IMR-90 (cell line): ENCODE results near the gene HOXB8. TPM values are rescaled to one million over a fixed set of nuclear protein-coding genes. Genes with fewer than 3 reads are reported as not detected.
A peak's percentile ranks its signal among the peaks of the same experiment; 100 is the strongest.

ENCODE experiments used
- ATAC-seq: fragments of 200-7000 bp; cut with Tn5 transposase; 2 replicates; pipeline ENCODE4 v1.9.1; 2020; ENCODE audit warnings: low read depth, mild to moderate bottlenecking, moderate library complexity
- BruUV-seq: library from RNA; stranded (reverse); fragments of 400-500 nt; replicated peaks from 2 replicates; lab custom pipeline; 2021; lab: Mats Ljungman, UMichigan
- CTCF ChIA-PET: fragments of 300-600 bp; formaldehyde crosslinking; extraction: SDS; loops from one replicate; lab custom pipeline; 2021; ENCODE audit warnings: antibody characterized with exemption; lab: Yijun Ruan, JAX
- POLR2A ChIA-PET: fragments of 300-600 bp; sonication (Branson Sonifier 250); formaldehyde crosslinking; loops from one replicate; lab custom pipeline; 2022; ENCODE audit warnings: antibody characterized with exemption; ENCODE audit not compliant: unreplicated experiment; lab: Charles Lee
- DNase-seq: peaks from one replicate; pipeline ENCODE4 v3.0.0; 2013
- H2AFZ ChIP-seq: replicated peaks from 2 replicates; pipeline ENCODE3; 2013; ENCODE audit warnings: low read length, mild to moderate bottlenecking; ENCODE audit not compliant: poor library complexity
- H2AK5ac ChIP-seq: 2 replicates; pipeline ENCODE4 v1.6.1; 2013; ENCODE audit warnings: low read depth, low read length, inconsistent platforms
- H2AK9ac ChIP-seq: replicated peaks from 2 replicates; pipeline ENCODE3; 2013; ENCODE audit warnings: mild to moderate bottlenecking, low read depth, low read length, moderate library complexity; ENCODE audit not compliant: poor library complexity
- H2BK120ac ChIP-seq: 2 replicates; pipeline ENCODE4 v1.6.1; 2013; ENCODE audit warnings: low read depth, low read length, inconsistent platforms
- H2BK15ac ChIP-seq: 3 replicates; pipeline ENCODE4 v1.6.1; 2013; ENCODE audit warnings: low read depth, low read length, inconsistent platforms
- H2BK20ac ChIP-seq: 2 replicates; pipeline ENCODE4 v1.6.1; 2013; ENCODE audit warnings: low read depth, mild to moderate bottlenecking, inconsistent platforms, low read length, moderate library complexity
- H2BK5ac ChIP-seq: 2 replicates; pipeline ENCODE4 v1.6.1; 2013; ENCODE audit warnings: mild to moderate bottlenecking, low read depth, low read length, inconsistent platforms; ENCODE audit not compliant: poor library complexity, severe bottlenecking
- H3K14ac ChIP-seq: replicated peaks from 2 replicates; pipeline ENCODE4 v1.6.1; 2013; ENCODE audit warnings: low read depth, low read length, inconsistent platforms
- H3K18ac ChIP-seq: 2 replicates; pipeline ENCODE4 v1.6.1; 2013; ENCODE audit warnings: low read depth, low read length, control low read depth
- H3K23ac ChIP-seq: 2 replicates; pipeline ENCODE4 v1.6.1; 2013; ENCODE audit warnings: low read depth, low read length, inconsistent platforms
- H3K27ac ChIP-seq: 2 replicates; pipeline ENCODE4 v1.5.1; 2013; ENCODE audit warnings: mild to moderate bottlenecking, control low read depth, low read length; ENCODE audit not compliant: insufficient read depth
- H3K27me3 ChIP-seq: 2 replicates; pipeline ENCODE4 v1.6.1; 2013; ENCODE audit warnings: low read length; ENCODE audit not compliant: control insufficient read depth, insufficient read depth
- H3K36me3 ChIP-seq: 2 replicates; pipeline ENCODE4 v1.6.1; 2013; ENCODE audit warnings: low read length, mixed read lengths; ENCODE audit not compliant: control insufficient read depth, insufficient read depth
- H3K4ac ChIP-seq: 2 replicates; pipeline ENCODE4 v1.6.1; 2013; ENCODE audit warnings: low read depth, low read length, inconsistent platforms
- H3K4me1 ChIP-seq: 2 replicates; pipeline ENCODE4 v1.6.1; 2013; ENCODE audit warnings: low read length, mixed read lengths; ENCODE audit not compliant: control insufficient read depth, insufficient read depth
- H3K4me2 ChIP-seq: 2 replicates; pipeline ENCODE4 v1.6.1; 2013; ENCODE audit warnings: low read depth, mild to moderate bottlenecking, control low read depth, low read length, moderate library complexity
- H3K4me3 ChIP-seq: 2 replicates; pipeline ENCODE4 v1.5.1; 2013; ENCODE audit warnings: low read depth, mild to moderate bottlenecking, control low read depth, low read length, moderate library complexity; ENCODE audit not compliant: insufficient read depth
- H3K56ac ChIP-seq: 2 replicates; pipeline ENCODE4 v1.6.1; 2013; ENCODE audit warnings: low read length, inconsistent platforms; ENCODE audit not compliant: insufficient read depth; ENCODE audit errors: extremely low read depth
- H3K79me1 ChIP-seq, 2 experiments: 2 replicates each; pipeline ENCODE4 v1.6.1; 2013; ENCODE audit warnings: low read length in 2 of 2, inconsistent platforms in 1 of 2, low read depth in 1 of 2
- H3K9ac ChIP-seq: 2 replicates; pipeline ENCODE4 v1.6.1; 2013; ENCODE audit warnings: low read depth, low read length, control low read depth
- H3K9me1 ChIP-seq: 2 replicates; pipeline ENCODE4 v1.6.1; 2013; ENCODE audit warnings: low read length, inconsistent platforms; ENCODE audit not compliant: insufficient read depth
- H3K9me3 ChIP-seq: 2 replicates; pipeline ENCODE4 v1.6.1; 2013; ENCODE audit warnings: low read length; ENCODE audit not compliant: control insufficient read depth, insufficient read depth
- H4K20me1 ChIP-seq: 2 replicates; pipeline ENCODE4 v1.6.1; 2013; ENCODE audit warnings: low read length, inconsistent platforms; ENCODE audit not compliant: insufficient read depth
- H4K5ac ChIP-seq: 2 replicates; pipeline ENCODE4 v1.6.1; 2013; ENCODE audit warnings: mild to moderate bottlenecking, low read depth, low read length, control low read depth
- H4K8ac ChIP-seq, 2 experiments: 2 replicates each; pipeline ENCODE4 v1.6.1; 2013; ENCODE audit warnings: low read depth in 2 of 2, low read length in 2 of 2, control low read depth in 1 of 2, inconsistent platforms in 1 of 2
- H4K91ac ChIP-seq: 2 replicates; pipeline ENCODE4 v1.6.1; 2013; ENCODE audit warnings: low read depth, low read length, inconsistent platforms; ENCODE audit not compliant: insufficient read depth
- BHLHE40 ChIP-seq: fragments of 150-350 bp; IDR thresholded peaks from 2 replicates; pipeline ENCODE4 v1.6.1; 2016; ENCODE audit warnings: mild to moderate bottlenecking, low read depth, low read length
- CEBPB ChIP-seq: IDR thresholded peaks from 2 replicates; pipeline ENCODE4 v1.6.1; 2012; ENCODE audit warnings: low read depth, low read length, improper control_type of control experiment
- CHD1 ChIP-seq: IDR thresholded peaks from 2 replicates; pipeline ENCODE4 v1.6.1; 2012; ENCODE audit warnings: low read depth, low read length, improper control_type of control experiment
- CTCF ChIP-seq: conservative IDR thresholded peaks from 2 replicates; pipeline ENCODE4 v1.5.1; 2012; ENCODE audit warnings: mild to moderate bottlenecking, low read depth, low read length, improper control_type of control experiment
- ELK1 ChIP-seq: fragments of 150-350 bp; IDR thresholded peaks from 2 replicates; pipeline ENCODE4 v1.6.1; 2016; ENCODE audit warnings: low read depth, mild to moderate bottlenecking, low read length, moderate library complexity, borderline replicate concordance
- MAFK ChIP-seq: IDR thresholded peaks from 2 replicates; pipeline ENCODE4 v1.6.1; 2012; ENCODE audit warnings: low read depth, low read length, improper control_type of control experiment
- MXI1 ChIP-seq: IDR thresholded peaks from 2 replicates; pipeline ENCODE4 v1.6.1; 2012; ENCODE audit warnings: low read depth, mild to moderate bottlenecking, low read length, moderate library complexity, borderline replicate concordance
- NFE2L2 ChIP-seq: fragments of 150-350 bp; IDR thresholded peaks from 2 replicates; pipeline ENCODE4 v1.6.1; 2016; ENCODE audit warnings: low read depth, mild to moderate bottlenecking, low read length
- RAD21 ChIP-seq: IDR thresholded peaks from 2 replicates; pipeline ENCODE4 v1.6.1; 2012; ENCODE audit warnings: low read length, improper control_type of control experiment
- RCOR1 ChIP-seq: IDR thresholded peaks from 2 replicates; pipeline ENCODE4 v1.6.1; 2012; ENCODE audit warnings: mild to moderate bottlenecking, low read length, improper control_type of control experiment; ENCODE audit not compliant: insufficient replicate concordance
- SMC3 ChIP-seq: fragments of 150-350 bp; IDR thresholded peaks from 2 replicates; pipeline ENCODE4 v1.6.1; 2016; ENCODE audit warnings: low read depth, mild to moderate bottlenecking, antibody characterized with exemption, low read length, moderate library complexity
- WGBS, 2 experiments: methylation state at CpG; one replicate each; pipeline versions ENCODE4 v1.1.5 to v1.1.7; 2013; ENCODE audit warnings: missing lambda C conversion rate in 2 of 2; ENCODE audit not compliant: insufficient read length in 1 of 2; ENCODE audit errors: extremely low coverage in 2 of 2; 5-methylcytosine and 5-hydroxymethylcytosine counted together
- dilution Hi-C: fragments of 300-500 bp; cut with HindIII; formaldehyde crosslinking; loops from one replicate; pipeline ENCODE4 v1.14.3; 2018; ENCODE audit warnings: low sequenced_read_pairs; ENCODE audit not compliant: unreplicated experiment
- in situ Hi-C: fragments of 300-500 bp; cut with MboI; formaldehyde crosslinking; loops from 3 replicates; pipeline ENCODE4 v1.14.3; 2019; ENCODE audit warnings: low sequenced_read_pairs, inconsistent platforms, mixed read lengths
- intact Hi-C: fragments of 100-400 bp; cut with micrococcal nuclease; formaldehyde crosslinking; loops from 2 replicates; pipeline ENCODE4 v1.10.0; 2022
- polyA plus RNA-seq, 3 experiments: library from polyadenylated mRNA; depleted of rRNA; stranded (reverse); fragments of >200 nt; gene quantifications; 2 replicates each; pipeline ENCODE4 v1.2.3, GENCODE V29; 2012; ENCODE audit warnings: low replicate concordance in 1 of 3
- total RNA-seq: library from RNA; depleted of rRNA; stranded (reverse); fragments of >200 nt; gene quantifications from 2 replicates; pipeline ENCODE4 v1.2.3, GENCODE V29; 2012

The HOXB8 gene
- total and polyA plus RNA-seq, 2 of the 4 experiments (the other 2 are of a cell fraction): 0.54 to 5.3 TPM

- no peak for TF ChIP-seq CEBPB
- TF ChIP-seq RAD21: no peak
- TF ChIP-seq BHLHE40: peak; percentile 81
These were observed 25.1 kb downstream of the HOXB8 start, which contains the start of gene HOXB3 (continued) for GRCh38 chr17:48589831-48590606.

- Histone ChIP-seq H3K36me3 (peaks cover 10% of the 10 kb centered on the region; the same call in 1 of the 2 replicates), H3K56ac (peak overlapping the region; percentile 100), H3K4me1 (peaks cover 3% of the 10 kb centered on the region; the same call in 1 of the 2 replicates), H3K18ac (peak overlapping the region; percentile 96), H3K27me3 (no peaks in the 10 kb centered on the region), H3K9ac (peak overlapping the region; percentile 100), H3K4me3 (peak overlapping the region; percentile 91), H3K23ac (peak overlapping the region; percentile 100), H4K91ac (peak overlapping the region; percentile 99), H4K20me1 (no peaks in the 10 kb centered on the region; the same call in 1 of the 2 replicates), H2AK9ac (peak overlapping the region; percentile 94), H3K4ac (peak overlapping the region; percentile 99), H3K9me1 (no peaks in the 10 kb centered on the region), H2BK20ac (peak overlapping the region; percentile 55), H3K14ac (peak overlapping the region; percentile 99), H3K4me2 (peak overlapping the region; percentile 98), H3K9me3 (no peaks in the 10 kb centered on the region), H3K27ac (peak overlapping the region; percentile 99), H2BK5ac (peak overlapping the region; percentile 99), H2BK120ac (peak overlapping the region; percentile 97), H2AFZ (peak overlapping the region; percentile 8), H4K8ac (peak overlapping the region; percentile 96 to 99), H3K79me1 (no peaks in the 10 kb centered on the region), H4K5ac (peak overlapping the region; percentile 92), H2BK15ac (peak overlapping the region; percentile 95; the same call in 2 of the 3 replicates), H2AK5ac (peak overlapping the region; percentile 95)
- WGBS, 2 experiments: no CpG with 5 or more reads among the region's 10 CpGs
- dilution Hi-C loops: no loop called here
- DNase-seq (peak; percentile 17), ATAC-seq (no peak)
- ChIA-PET CTCF (interaction anchor here (0.6 to 2.6 kb wide), 4 partner anchors 33 to 237 kb away, joined by 3 to 15 read pairs (median 4); no protein-coding TSS in a partner anchor), POLR2A (interaction anchor here (0.5 to 1.0 kb wide), 8 partner anchors 9 to 191 kb away, joined by 3 to 9 read pairs (median 3); no protein-coding TSS in a partner anchor)
- TSS peak; percentile 29 for BruUV-seq
- in situ Hi-C loops: no loop called here
- intact Hi-C loops: no loop called here
- TF ChIP-seq MAFK: no peak
- TF ChIP-seq MXI1: no peak
- TF ChIP-seq RAD21: no peak
- no peak for TF ChIP-seq CTCF
- no peak for TF ChIP-seq SMC3
- TF ChIP-seq RCOR1: no peak
- no peak for TF ChIP-seq ELK1
- no peak for TF ChIP-seq CHD1
- TF ChIP-seq NFE2L2: no peak
These were observed 25.8 kb downstream of the HOXB8 start for GRCh38 chr17:48589060-48589830.
